Activated CD4-positive, alpha-beta memory T cell treated with anti-CD3 and anti-CD28 coated beads, Interleukin-2, amount 10 ng/mL, durations not matched to agents 7 days and 5 days (primary cell): ENCODE measurements around the gene TSPAN7. TPM values are rescaled to one million over a fixed set of nuclear protein-coding genes. Genes with fewer than 3 reads are reported as not detected.

ENCODE experiments used
- CTCF ChIA-PET: fragments of 350-600 bp; sonication (Branson Sonifier 250); formaldehyde crosslinking; loops from one replicate; lab custom pipeline; 2021; ENCODE audit warnings: antibody characterized with exemption, inconsistent platforms; lab: Charles Lee
- POLR2A ChIA-PET: fragments of 350-600 bp; sonication (Branson Sonifier 250); formaldehyde crosslinking; loops from one replicate; lab custom pipeline; 2021; ENCODE audit warnings: antibody characterized with exemption; lab: Charles Lee
- DNase-seq: peaks from one replicate; pipeline ENCODE4 v3.0.0-alpha.2; 2020
- H3K27ac Mint-ChIP-seq: one replicate; pipeline ENCODE4 v1.8.0; 2021; ENCODE audit warnings: mild to moderate bottlenecking, mixed read lengths
- H3K27me3 Mint-ChIP-seq: one replicate; pipeline ENCODE4 v1.8.0; 2021; ENCODE audit warnings: mixed read lengths
- H3K36me3 Mint-ChIP-seq: one replicate; pipeline ENCODE4 v1.8.0; 2021; ENCODE audit warnings: low read depth, mixed read lengths
- H3K4me1 Mint-ChIP-seq: one replicate; pipeline ENCODE4 v1.8.0; 2021; ENCODE audit warnings: mixed read lengths
- H3K4me3 Mint-ChIP-seq: one replicate; pipeline ENCODE4 v1.8.0; 2021; ENCODE audit warnings: mild to moderate bottlenecking, mixed read lengths
- H3K9me3 Mint-ChIP-seq: one replicate; pipeline ENCODE4 v1.8.0; 2021; ENCODE audit warnings: mixed read lengths
- total RNA-seq, 2 experiments: library from RNA; stranded (reverse); gene quantifications; one replicate each; pipeline ENCODE4 v1.2.3, GENCODE V29; 2021

TSPAN7 gene
- total RNA-seq, 2 experiments from 2014 or later = 0.23 to 0.28 TPM

DNA sequence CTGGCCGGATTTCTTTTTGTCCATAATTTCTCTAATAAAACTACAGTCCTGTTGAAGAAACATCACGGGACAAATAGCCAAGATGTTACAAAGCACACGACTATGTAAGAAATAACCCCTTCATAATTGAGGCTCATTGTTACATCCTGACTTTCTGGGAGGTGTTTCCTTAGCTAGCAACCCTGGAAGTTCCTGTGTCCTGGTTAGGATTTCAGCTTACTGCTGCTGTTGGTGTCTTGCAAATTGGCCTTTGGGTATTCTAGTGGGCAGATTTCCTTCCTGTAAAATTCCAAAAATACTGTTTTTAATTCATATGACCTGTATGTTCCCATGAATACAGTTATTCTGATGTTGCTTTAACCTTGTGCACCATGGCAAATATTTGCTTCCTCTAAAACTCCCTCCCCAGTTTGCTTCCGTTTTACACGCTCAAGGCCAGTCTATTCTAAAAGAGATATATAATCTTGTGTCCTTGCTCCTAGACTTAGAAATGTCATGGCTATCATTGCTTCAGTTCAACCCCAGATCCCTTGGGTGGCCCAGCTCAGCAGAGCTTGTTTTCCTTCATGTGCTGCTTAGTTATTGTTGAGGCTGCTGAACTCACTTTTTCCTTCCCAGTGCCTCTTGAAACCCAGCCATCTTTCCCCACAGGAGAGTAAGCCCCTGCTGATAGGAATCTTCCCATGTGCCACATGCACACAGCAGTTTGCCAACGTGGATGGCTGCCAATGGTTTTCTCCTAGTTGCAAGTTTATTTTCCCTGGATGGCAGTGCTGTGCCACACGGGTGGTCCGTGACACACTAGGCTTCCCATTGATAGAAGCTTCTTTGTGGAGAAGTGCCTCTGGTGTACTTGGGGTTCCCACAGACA lies 75.8 kb downstream of the TSPAN7 start:
- ChIA-PET CTCF (no interaction called here), POLR2A (no interaction called here)
- Mint-ChIP-seq H3K27ac (no peak overlapping the region), H3K27me3 (no peaks in the 10 kb centered on the region), H3K9me3 (no peaks in the 10 kb centered on the region), H3K4me1 (no peaks in the 10 kb centered on the region), H3K36me3 (no peaks in the 10 kb centered on the region), H3K4me3 (no peak overlapping the region)
- DNase-seq = no peak

DNA sequence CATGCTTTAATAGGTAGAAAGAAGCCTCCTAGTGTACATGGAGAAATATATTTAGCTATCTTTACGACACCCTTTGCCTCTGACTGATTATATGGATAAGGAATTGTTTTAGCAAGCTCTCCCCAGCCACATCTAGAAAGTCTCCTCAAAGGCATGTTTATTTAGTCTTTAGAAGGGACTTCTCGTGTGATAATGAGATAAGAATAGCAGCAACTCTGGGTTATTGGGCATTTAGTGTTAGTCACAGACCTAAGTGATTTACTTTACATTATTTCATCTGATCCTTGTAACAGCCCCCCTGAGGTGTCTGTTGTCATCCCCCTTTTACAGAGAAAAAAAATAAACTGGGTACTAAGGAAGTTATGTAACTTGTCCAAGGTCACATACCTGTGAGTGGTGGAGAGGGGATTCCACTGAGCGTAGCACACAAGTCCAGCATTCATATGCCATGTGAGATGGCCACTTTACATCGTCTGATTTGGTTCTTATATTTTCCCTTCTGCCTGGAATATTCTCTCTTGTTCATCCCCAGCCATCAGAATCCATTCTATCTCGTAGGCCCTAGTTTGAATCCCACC lies 77.7 kb downstream of the TSPAN7 start:
- Mint-ChIP-seq H3K36me3 (no peaks in the 10 kb centered on the region), H3K27me3 (peaks cover 3% of the 10 kb centered on the region), H3K27ac (no peak overlapping the region), H3K9me3 (no peaks in the 10 kb centered on the region), H3K4me3 (no peak overlapping the region), H3K4me1 (no peaks in the 10 kb centered on the region)
- DNase-seq = no peak
- ChIA-PET POLR2A (no interaction called here), CTCF (no interaction called here)

DNA sequence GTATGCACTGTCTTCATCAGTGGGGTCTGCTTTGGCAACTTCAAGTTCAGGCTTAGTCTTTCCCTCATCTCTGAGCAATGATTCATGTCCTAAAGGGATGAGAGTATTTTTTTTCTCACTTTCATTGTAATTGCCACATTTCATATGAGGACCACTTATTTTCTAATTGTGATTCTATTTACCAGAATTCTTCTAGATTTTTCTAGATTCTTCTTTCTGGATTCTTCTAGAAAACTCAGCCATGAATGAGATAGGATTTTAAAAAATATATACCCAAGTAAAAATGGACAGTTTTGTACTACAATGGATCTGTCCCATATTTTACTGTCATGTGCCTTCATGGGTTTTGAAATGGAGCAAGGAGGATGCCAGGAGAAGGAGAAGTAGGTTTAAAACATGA lies 78.4 kb downstream of the TSPAN7 start:
- Mint-ChIP-seq H3K9me3 (no peaks in the 10 kb centered on the region), H3K27me3 (peaks cover 3% of the 10 kb centered on the region), H3K27ac (no peak overlapping the region), H3K36me3 (no peaks in the 10 kb centered on the region), H3K4me3 (no peak overlapping the region), H3K4me1 (no peaks in the 10 kb centered on the region)
- DNase-seq = no peak
- ChIA-PET POLR2A (no interaction called here), CTCF (no interaction called here)

DNA sequence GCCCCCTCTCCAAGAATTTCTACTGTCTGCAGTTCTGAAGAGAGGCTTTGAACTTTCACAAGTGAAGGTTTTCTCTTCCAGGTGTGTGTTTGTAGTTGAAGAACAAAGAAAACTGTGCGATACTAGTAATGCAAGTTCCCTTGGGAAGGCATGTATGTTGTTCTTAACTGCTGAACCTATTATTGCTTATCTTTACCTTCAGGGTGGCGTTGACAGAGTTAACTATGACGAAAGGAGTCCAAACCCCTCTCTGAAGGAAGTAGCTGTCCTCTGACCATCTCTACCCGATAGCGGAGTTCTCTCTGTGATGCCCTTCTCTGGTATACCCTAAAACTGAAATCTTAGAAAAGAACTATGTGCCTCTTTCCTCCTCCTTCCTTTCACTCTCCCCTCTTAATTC lies 79.9 kb downstream of the TSPAN7 start:
- H3K36me3 Mint-ChIP-seq = no peaks in the 10 kb centered on the region
- no peaks in the 10 kb centered on the region for H3K9me3 Mint-ChIP-seq
- CTCF ChIA-PET = no interaction called here
- H3K27ac Mint-ChIP-seq = no peak overlapping the region
- H3K4me1 Mint-ChIP-seq = peaks cover 1% of the 10 kb centered on the region
- POLR2A ChIA-PET = no interaction called here
- DNase-seq = no peak
- no peak overlapping the region for H3K4me3 Mint-ChIP-seq
- peaks cover 4% of the 10 kb centered on the region for H3K27me3 Mint-ChIP-seq

DNA sequence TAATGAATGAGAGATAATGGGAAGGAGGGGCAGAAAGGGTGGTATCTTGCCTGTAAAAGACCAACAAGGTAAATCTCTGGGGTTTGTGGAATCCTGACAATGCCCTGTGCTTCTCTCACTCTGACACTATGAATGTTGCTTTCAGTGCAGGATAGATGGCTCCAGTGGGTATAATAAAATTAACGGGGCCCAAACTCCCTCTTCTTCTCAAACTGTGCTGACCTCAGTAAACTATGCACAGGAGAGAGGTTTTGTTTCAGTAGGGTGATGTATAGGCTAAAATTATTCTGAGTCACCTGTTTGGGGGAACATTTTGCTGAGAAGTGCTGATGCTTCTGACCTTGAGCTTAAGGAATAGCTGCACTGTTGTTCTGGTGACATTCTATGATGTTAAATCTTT lies 82.6 kb downstream of the TSPAN7 start:
- no peak overlapping the region for H3K4me3 Mint-ChIP-seq
- no peaks in the 10 kb centered on the region for H3K9me3 Mint-ChIP-seq
- no peaks in the 10 kb centered on the region for H3K36me3 Mint-ChIP-seq
- H3K4me1 Mint-ChIP-seq = peaks cover 3% of the 10 kb centered on the region
- CTCF ChIA-PET = no interaction called here
- DNase-seq = no peak
- peaks cover 6% of the 10 kb centered on the region for H3K27me3 Mint-ChIP-seq
- H3K27ac Mint-ChIP-seq = no peak overlapping the region
- POLR2A ChIA-PET = no interaction called here

DNA sequence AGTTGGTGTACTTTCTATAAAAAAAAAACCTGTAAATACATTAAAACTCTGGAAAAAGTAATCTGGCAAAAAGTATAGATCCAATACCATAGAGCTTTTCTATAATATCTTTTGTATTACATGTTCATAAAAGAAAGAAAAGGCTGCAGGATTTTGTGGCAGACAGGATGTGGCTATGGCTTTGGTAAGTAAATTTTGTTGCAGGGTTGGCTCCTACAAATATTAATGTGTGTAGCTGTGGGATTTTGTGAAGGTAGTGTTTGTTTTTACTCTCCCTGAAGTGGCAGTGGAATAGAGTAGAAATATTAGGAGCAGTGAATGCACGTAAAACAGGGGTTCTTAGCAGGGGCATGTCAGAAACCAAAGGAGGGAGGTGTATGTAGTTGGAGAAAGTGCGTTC lies 84.8 kb downstream of the TSPAN7 start:
- Mint-ChIP-seq H3K4me3 (no peak overlapping the region), H3K36me3 (no peaks in the 10 kb centered on the region), H3K9me3 (no peaks in the 10 kb centered on the region), H3K27me3 (peaks cover 6% of the 10 kb centered on the region), H3K27ac (no peak overlapping the region), H3K4me1 (peaks cover 3% of the 10 kb centered on the region)
- DNase-seq = no peak
- ChIA-PET CTCF (no interaction called here), POLR2A (no interaction called here)

DNA sequence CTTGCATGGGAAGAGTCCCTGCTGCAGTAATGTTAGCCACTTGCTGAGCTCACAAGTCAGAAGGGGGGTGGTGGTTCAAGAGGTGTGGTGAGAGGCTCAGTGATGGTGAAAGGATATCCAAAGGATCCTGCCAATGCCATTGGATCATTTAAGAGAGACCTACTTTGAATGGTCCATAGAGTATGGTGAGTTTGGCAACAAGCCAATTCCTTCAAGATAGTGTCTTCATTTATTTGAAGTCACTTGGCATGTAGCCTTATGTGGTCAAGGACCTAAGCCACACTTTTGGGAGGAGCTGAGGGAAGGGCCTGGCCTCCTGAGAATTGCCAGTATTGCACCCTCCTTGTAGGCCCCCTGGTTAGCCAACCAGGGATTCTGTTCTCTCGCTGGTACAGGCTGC lies 87.9 kb downstream of the TSPAN7 start:
- Mint-ChIP-seq H3K27me3 (peaks cover 3% of the 10 kb centered on the region), H3K27ac (no peak overlapping the region)
- POLR2A ChIA-PET = no interaction called here

DNA sequence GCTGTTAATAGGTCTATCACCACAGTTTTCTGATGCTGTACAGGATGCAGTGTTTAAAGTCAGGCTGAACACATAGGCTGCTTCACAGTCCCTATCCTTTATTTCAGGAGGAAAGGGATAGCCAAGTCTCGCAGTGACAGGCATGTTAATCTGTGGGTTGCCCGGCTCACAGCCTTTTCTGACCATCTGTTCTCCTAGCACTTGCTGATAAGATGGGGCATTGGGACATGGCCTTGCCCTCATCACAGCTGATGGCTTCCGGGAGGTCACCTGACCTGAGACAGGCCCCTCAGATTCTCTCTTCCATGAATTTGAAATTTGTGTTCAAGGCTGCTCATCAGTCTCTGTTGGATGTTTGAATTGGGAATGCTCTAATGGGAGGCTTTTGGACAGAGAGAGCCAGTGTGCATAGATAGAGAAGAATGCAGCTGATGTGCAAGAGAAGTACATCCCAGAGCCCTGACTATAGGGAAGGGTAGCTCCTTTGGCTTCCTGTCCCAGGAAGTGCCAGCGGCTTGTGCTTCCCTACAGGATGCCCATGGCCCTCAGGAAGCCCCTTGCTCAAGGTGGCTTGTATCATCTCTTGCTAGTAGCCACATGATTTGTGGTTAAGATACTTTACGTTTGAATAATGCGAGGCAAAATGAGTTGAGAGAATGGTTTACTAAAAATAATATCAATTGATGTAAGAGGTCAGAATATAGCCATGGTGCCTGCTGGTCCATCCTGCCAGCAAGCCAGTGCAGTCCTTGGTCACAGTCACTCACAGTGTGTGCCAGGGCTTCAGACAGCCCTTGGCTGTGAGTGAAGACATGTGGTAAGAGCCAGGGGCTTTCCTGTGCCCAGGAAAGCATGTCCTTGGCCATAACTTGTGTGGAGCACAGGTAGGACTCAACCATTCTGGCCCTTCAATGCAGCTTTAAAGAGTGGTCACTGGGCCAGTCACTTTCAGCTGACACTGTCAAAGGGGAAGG lies 88.6 kb downstream of the TSPAN7 start:
- peaks cover 3% of the 10 kb centered on the region for H3K27me3 Mint-ChIP-seq
- no peak overlapping the region for H3K4me3 Mint-ChIP-seq
- POLR2A ChIA-PET = no interaction called here
- no peak overlapping the region for H3K27ac Mint-ChIP-seq
- H3K4me1 Mint-ChIP-seq = peaks cover 3% of the 10 kb centered on the region
- H3K36me3 Mint-ChIP-seq = no peaks in the 10 kb centered on the region
- no peak for DNase-seq
- H3K9me3 Mint-ChIP-seq = no peaks in the 10 kb centered on the region
- CTCF ChIA-PET = no interaction called here

More for the DNA sequence above, 87.9 kb downstream of the TSPAN7 start:
- Mint-ChIP-seq H3K36me3 (no peaks in the 10 kb centered on the region), H3K4me1 (peaks cover 3% of the 10 kb centered on the region), H3K4me3 (no peak overlapping the region), H3K9me3 (no peaks in the 10 kb centered on the region)
- CTCF ChIA-PET = no interaction called here
- DNase-seq = no peak

DNA sequence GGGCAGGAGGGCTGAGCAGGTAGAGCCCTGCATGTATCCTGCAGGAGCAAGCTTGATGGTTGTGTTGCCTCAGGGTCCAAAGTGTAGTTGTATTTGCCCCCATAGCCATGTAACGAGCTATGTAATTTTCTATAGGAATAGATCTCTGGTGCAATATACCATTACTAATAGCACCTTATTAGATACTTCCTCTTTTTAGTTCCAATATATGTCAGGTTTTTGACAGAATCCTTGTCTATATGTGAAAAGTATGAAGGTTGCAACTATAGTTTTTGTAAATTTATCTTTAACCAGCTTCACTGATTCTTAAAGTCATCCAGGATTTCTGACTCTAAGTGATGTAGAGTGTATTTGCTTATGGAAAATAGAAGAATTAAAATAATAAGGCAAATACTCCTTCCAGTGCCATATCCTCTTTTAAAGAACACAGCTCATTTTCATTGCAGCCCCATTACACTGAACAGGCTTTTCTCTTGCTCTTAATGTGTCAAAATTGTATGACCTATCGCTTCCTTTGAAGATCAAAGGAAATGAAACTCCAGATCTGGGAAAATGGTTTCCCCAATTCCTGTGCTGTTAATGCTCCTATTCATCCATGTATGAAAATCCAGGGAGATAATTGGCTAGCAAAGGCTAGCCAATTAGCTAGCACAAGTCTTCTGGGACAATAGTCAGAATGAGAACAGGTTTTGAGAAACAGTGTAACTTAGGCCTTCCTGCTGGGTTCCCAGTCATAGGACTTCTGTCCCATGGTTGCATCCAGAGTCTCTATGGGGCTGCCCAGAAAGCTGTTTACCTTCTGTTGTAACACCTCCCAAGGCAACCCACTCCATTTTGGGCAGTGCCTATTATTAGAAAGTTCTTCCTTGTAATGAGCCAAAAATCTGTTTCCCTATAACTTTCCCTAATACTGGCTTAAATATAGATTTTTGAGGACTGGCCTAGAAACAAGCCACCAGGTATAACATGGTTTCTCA lies 90.6 kb downstream of the TSPAN7 start:
- Mint-ChIP-seq H3K4me1 (no peaks in the 10 kb centered on the region), H3K9me3 (no peaks in the 10 kb centered on the region), H3K36me3 (no peaks in the 10 kb centered on the region), H3K27ac (no peak overlapping the region), H3K4me3 (no peak overlapping the region), H3K27me3 (no peaks in the 10 kb centered on the region)
- CTCF ChIA-PET = no interaction called here
- POLR2A ChIA-PET = no interaction called here
- DNase-seq = no peak

DNA sequence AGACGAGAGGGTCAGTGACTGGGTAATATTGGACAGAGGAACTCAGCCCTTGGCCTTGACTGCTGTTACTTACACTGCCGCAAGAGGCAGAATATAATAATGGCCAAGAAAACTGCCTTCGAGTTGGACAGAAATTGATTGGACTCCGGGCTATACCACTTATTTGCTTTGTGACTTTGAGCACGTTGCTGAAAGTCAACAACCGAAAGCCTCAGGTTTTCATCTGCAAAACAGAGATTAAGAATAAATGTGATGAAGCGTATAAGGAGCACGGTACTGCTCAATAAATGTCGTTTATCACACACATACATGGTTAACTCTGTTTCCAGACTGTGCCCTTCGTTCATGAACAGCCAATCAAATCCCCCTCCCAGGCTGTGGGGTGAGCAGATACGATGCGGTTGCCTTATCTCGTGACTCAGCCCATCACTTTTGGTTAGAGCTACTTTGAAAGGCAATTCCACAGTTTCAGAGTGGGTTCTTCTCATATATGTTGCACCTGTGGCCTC lies 91.6 kb downstream of the TSPAN7 start:
- ChIA-PET CTCF (no interaction called here), POLR2A (no interaction called here)
- no peak for DNase-seq

DNA sequence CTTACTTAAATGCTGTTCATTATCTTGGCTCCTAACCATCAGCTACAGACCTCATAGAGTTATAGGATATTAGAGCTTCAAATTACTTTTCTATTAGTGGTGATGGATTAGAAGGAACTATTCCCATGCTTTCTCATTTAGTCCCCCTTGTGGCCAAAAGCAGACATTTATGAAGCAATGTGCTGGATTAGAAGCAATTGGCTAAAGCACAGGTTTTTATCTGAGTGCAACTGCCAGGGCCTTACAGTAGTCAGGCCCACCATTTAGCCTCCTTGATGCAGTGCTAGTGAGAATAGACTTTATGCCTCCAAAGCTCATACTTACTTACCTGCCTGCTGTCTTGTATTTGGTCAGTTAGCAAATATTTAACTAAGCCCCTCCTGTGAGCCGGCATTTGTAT lies 93.0 kb downstream of the TSPAN7 start:
- ChIA-PET POLR2A (no interaction called here), CTCF (no interaction called here)
- no peak for DNase-seq
- Mint-ChIP-seq H3K27ac (no peak overlapping the region), H3K27me3 (no peaks in the 10 kb centered on the region), H3K4me1 (no peaks in the 10 kb centered on the region), H3K9me3 (no peaks in the 10 kb centered on the region), H3K4me3 (no peak overlapping the region), H3K36me3 (no peaks in the 10 kb centered on the region)

More for the DNA sequence above, 91.6 kb downstream of the TSPAN7 start:
- H3K9me3 Mint-ChIP-seq = no peaks in the 10 kb centered on the region
- H3K36me3 Mint-ChIP-seq = no peaks in the 10 kb centered on the region
- no peak overlapping the region for H3K4me3 Mint-ChIP-seq
- H3K27me3 Mint-ChIP-seq = no peaks in the 10 kb centered on the region
- H3K4me1 Mint-ChIP-seq = no peaks in the 10 kb centered on the region
- no peak overlapping the region for H3K27ac Mint-ChIP-seq

DNA sequence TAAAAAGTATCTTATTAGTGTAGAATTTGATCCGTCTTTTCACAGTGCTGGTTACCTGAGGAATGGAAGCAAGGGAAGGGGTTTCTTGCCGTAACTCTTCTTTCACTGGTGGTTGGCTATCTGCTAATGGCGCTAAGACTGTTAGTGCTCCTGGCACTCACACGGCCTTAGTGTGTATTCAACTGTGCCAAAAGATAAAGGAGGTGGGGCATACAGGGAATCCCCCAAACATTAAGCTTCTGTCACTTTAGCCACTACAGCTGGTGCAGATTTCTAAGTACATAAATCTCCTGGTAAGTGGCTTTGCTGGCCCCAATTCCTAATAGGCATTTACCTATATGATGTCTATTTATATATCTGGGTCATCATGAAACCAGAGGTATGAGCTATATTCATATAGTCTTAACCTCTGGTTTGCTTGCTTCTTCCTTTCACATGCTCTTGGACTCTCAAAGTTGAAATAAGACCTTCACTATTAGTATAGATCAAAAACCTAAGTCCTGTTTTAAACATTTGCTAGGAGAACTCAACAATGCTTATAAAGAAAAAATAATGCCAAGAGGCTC lies 95.1 kb downstream of the TSPAN7 start:
- Mint-ChIP-seq H3K36me3 (no peaks in the 10 kb centered on the region), H3K4me3 (no peak overlapping the region), H3K4me1 (no peaks in the 10 kb centered on the region), H3K27ac (no peak overlapping the region), H3K9me3 (no peaks in the 10 kb centered on the region), H3K27me3 (no peaks in the 10 kb centered on the region)
- CTCF ChIA-PET = no interaction called here
- DNase-seq = no peak
- POLR2A ChIA-PET = no interaction called here
